Measurements from ENCODE around the gene MEG3.

The MEG3 gene

GRCh38 chr14:100825713-100826331, at the start of gene MEG3:
MEG3 (plus strand) TSS chr14:100826118.
- TF ChIP-seq CTCF (conservative IDR thresholded peaks at IDR 0.05; ENCODE audit: low read depth, low read length) = no peak
- peak; percentile 13 for DNase-seq (ENCODE audit: low read depth)
- peak within 1 kb of the TSS; percentile 55 for H3K4me3 ChIP-seq (ENCODE audit: low read length)

- TF ChIP-seq CTCF (conservative IDR thresholded peaks at IDR 0.05; ENCODE audit: low read depth, low read length) = no peak
- H3K4me3 ChIP-seq (ENCODE audit: low read length) = no peak overlapping the region
- no peak for DNase-seq (ENCODE audit: low read depth)
Measured at GRCh38 chr14:100776681-100777365, 49.1 kb upstream of the MEG3 start.

GRCh38 chr14:100777366-100777817, 48.5 kb upstream of the MEG3 start:
- TF ChIP-seq CTCF (conservative IDR thresholded peaks at IDR 0.05; ENCODE audit: low read depth, low read length) = no peak
- H3K4me3 ChIP-seq (ENCODE audit: low read length) = no peak overlapping the region
- DNase-seq (ENCODE audit: low read depth) = no peak

GRCh38 chr14:100777818-100778525, 47.9 kb upstream of the MEG3 start:
- no peak for DNase-seq (ENCODE audit: low read depth)
- H3K4me3 ChIP-seq (ENCODE audit: low read length) = no peak overlapping the region
- no peak for TF ChIP-seq CTCF (conservative IDR thresholded peaks at IDR 0.05; ENCODE audit: low read depth, low read length)

GRCh38 chr14:100778526-100778882, 47.4 kb upstream of the MEG3 start:
- H3K4me3 ChIP-seq (ENCODE audit: low read length) = no peak overlapping the region
- no peak for TF ChIP-seq CTCF (conservative IDR thresholded peaks at IDR 0.05; ENCODE audit: low read depth, low read length)
- DNase-seq (ENCODE audit: low read depth) = no peak

GRCh38 chr14:100778951-100779690, 46.8 kb upstream of the MEG3 start:
- no peak for DNase-seq (ENCODE audit: low read depth)
- no peak overlapping the region for H3K4me3 ChIP-seq (ENCODE audit: low read length)
- no peak for TF ChIP-seq CTCF (conservative IDR thresholded peaks at IDR 0.05; ENCODE audit: low read depth, low read length)

Measured in retinal pigment epithelial cell (primary cell).